ENCODE data around the gene LMO7.
"Not testable (repeated sequence)": the region's sequence is repeated elsewhere in the genome, so short reads cannot be mapped to it uniquely, and the experiment has no call there.

Gene LMO7

DNA sequence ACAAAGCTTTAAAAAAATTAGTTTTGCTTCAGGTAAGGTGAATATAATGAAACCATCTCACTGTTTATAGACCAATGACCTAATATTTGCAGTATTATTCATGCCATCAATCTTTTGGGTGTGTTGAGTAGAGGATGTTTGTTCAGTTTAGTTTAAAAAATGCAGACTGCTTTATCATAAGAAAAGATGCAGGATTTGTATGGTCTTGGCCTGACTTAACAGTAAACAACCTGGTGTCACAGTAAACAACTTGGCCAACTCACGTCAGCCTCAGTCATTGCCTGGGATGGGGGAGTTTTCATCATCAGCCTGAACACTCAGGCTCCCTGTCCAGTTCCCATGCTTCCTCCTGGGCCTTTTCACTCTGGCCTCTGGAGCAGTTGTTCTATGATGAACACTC is 55.1 kb downstream of the LMO7 start:
- WGBS (ENCODE audit: extremely low coverage, insufficient coverage, low lambda C conversion rate), result no CpG with 5 or more reads among the region's 1 CpG
- Histone ChIP-seq H3K4ac (ENCODE audit: low read depth, low read length) (no peak overlapping the region), H3K23ac (ENCODE audit: low read length) (no peak overlapping the region), H3K27ac (ENCODE audit: low read depth, low read length) (no peak overlapping the region), H3K4me1 (ENCODE audit: control insufficient read depth, low read depth, low read length) (peaks cover 8% of the 10 kb centered on the region), H4K5ac (ENCODE audit: low read length) (no peak overlapping the region), H3K4me2 (ENCODE audit: low read length) (no peak overlapping the region), H2BK5ac (ENCODE audit: low read length) (no peak overlapping the region), H3K79me1 (ENCODE audit: low read length) (no peaks in the 10 kb centered on the region), H2AK5ac (ENCODE audit: low read length) (no peak overlapping the region), H3K79me2 (ENCODE audit: control insufficient read depth, insufficient read depth, low read length) (no peaks in the 10 kb centered on the region), H2BK120ac (ENCODE audit: low read depth, low read length) (no peak overlapping the region), H4K8ac (ENCODE audit: low read depth, low read length) (no peak overlapping the region), H3K36me3 (ENCODE audit: control insufficient read depth, insufficient read depth, low read length) (no peaks in the 10 kb centered on the region), H3K4me3 (ENCODE audit: low read length) (no peak overlapping the region), H3K9ac (ENCODE audit: low read length) (no peak overlapping the region), H2BK15ac (replicated peaks; ENCODE audit: low read depth) (no peak overlapping the region), H3K18ac (ENCODE audit: low read length) (no peak overlapping the region), H3K27me3 (ENCODE audit: insufficient read depth, low read length, poor library complexity) (no peaks in the 10 kb centered on the region), H3K56ac (ENCODE audit: low read length) (no peak overlapping the region)
- no peak for DNase-seq

DNA sequence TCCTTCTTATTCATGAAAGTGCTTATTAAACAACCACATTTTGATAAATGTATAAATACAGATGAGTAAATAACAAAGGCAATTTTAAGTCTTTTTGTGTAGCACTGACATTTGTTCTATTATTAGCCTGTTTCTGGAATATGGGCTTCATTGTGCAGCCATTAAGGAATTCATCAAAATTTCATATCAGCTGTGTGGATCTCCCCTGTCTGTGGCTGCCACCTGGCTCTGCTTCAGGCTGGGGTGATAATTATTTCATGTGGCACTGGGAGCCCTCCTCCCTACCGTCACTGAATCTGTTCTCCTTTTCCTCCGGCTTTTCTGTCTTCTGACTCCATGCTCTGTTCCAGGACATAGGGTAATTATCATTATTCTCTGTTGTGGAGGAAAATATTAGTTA is 57.1 kb downstream of the LMO7 start:
- H4K8ac ChIP-seq (ENCODE audit: low read depth, low read length), result no peak overlapping the region
- no peaks in the 10 kb centered on the region for H3K27me3 ChIP-seq (ENCODE audit: insufficient read depth, low read length, poor library complexity)
- no peaks in the 10 kb centered on the region for H3K79me2 ChIP-seq (ENCODE audit: control insufficient read depth, insufficient read depth, low read length)
- H2AK5ac ChIP-seq (ENCODE audit: low read length), result no peak overlapping the region
- H3K4me2 ChIP-seq (ENCODE audit: low read length), result no peak overlapping the region
- no peak overlapping the region for H2BK5ac ChIP-seq (ENCODE audit: low read length)
- no peaks in the 10 kb centered on the region for H3K36me3 ChIP-seq (ENCODE audit: control insufficient read depth, insufficient read depth, low read length)
- H2BK120ac ChIP-seq (ENCODE audit: low read depth, low read length), result no peak overlapping the region
- WGBS (ENCODE audit: extremely low coverage, insufficient coverage, low lambda C conversion rate), result no CpG with 5 or more reads among the region's 2 CpGs
- H3K4ac ChIP-seq (ENCODE audit: low read depth, low read length), result no peak overlapping the region
- H3K23ac ChIP-seq (ENCODE audit: low read length), result no peak overlapping the region
- H3K79me1 ChIP-seq (ENCODE audit: low read length), result no peaks in the 10 kb centered on the region
- H3K27ac ChIP-seq (ENCODE audit: low read depth, low read length), result no peak overlapping the region
- H3K18ac ChIP-seq (ENCODE audit: low read length), result no peak overlapping the region
- H3K4me1 ChIP-seq (ENCODE audit: control insufficient read depth, low read depth, low read length), result peaks cover 8% of the 10 kb centered on the region
- no peak overlapping the region for H4K5ac ChIP-seq (ENCODE audit: low read length)
- no peak overlapping the region for H3K56ac ChIP-seq (ENCODE audit: low read length)
- H3K4me3 ChIP-seq (ENCODE audit: low read length), result no peak overlapping the region
- H2BK15ac ChIP-seq (replicated peaks; ENCODE audit: low read depth), result no peak overlapping the region
- H3K9ac ChIP-seq (ENCODE audit: low read length), result no peak overlapping the region
- no peak for DNase-seq

DNA sequence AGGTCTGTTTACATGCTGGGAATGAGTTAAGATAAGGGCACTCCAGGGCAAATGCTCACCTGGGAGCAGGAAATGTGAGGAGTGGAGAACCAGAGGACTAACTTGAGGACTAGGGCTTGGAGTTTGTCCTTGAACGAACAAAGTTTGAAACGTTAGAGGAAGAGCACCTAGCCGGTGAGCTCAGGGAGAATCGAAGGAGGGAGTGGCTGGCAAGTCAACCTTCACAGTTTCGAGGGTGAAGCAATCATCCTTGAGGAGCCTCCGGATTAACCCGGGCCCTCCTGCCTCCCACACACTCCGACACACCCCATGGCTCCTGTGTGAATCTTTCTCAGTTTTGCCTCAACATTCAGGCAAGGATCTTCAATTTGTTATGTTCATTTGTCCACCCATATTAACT is 58.6 kb downstream of the LMO7 start:
- Histone ChIP-seq H3K9ac (ENCODE audit: low read length) (no peak overlapping the region), H3K27me3 (ENCODE audit: insufficient read depth, low read length, poor library complexity) (no peaks in the 10 kb centered on the region), H3K56ac (ENCODE audit: low read length) (no peak overlapping the region), H4K5ac (ENCODE audit: low read length) (no peak overlapping the region), H2BK5ac (ENCODE audit: low read length) (no peak overlapping the region), H3K4ac (ENCODE audit: low read depth, low read length) (no peak overlapping the region), H3K27ac (ENCODE audit: low read depth, low read length) (no peak overlapping the region), H3K4me1 (ENCODE audit: control insufficient read depth, low read depth, low read length) (peaks cover 8% of the 10 kb centered on the region), H3K79me2 (ENCODE audit: control insufficient read depth, insufficient read depth, low read length) (no peaks in the 10 kb centered on the region), H3K23ac (ENCODE audit: low read length) (no peak overlapping the region), H2BK120ac (ENCODE audit: low read depth, low read length) (no peak overlapping the region), H3K79me1 (ENCODE audit: low read length) (no peaks in the 10 kb centered on the region), H3K4me2 (ENCODE audit: low read length) (no peak overlapping the region), H3K4me3 (ENCODE audit: low read length) (no peak overlapping the region), H3K36me3 (ENCODE audit: control insufficient read depth, insufficient read depth, low read length) (no peaks in the 10 kb centered on the region), H2BK15ac (replicated peaks; ENCODE audit: low read depth) (no peak overlapping the region), H2AK5ac (ENCODE audit: low read length) (no peak overlapping the region), H3K18ac (ENCODE audit: low read length) (no peak overlapping the region), H4K8ac (ENCODE audit: low read depth, low read length) (no peak overlapping the region)
- peak; percentile 66 for DNase-seq
- WGBS (ENCODE audit: extremely low coverage, insufficient coverage, low lambda C conversion rate), result no CpG with 5 or more reads among the region's 8 CpGs

DNA sequence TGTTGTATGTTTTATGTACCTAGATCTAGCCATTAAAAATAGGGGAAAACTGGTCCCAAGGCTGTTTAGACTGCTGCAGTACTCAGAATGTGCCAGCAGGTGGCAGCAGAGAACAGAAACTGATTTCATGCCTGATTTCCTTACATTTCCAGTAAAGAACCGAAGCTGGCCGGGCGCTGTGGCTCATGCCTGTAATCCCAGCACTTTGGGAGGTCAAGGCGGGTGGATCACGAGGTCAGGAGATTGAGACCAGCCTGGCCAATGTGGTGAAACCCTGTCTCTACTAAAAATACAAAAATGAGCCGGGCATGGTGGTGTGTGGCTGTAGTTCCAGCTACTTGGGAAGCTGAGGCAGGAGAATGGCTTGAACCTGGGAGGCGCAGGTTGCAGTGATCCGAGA is 59.8 kb downstream of the LMO7 start:
- H3K27me3 ChIP-seq (ENCODE audit: insufficient read depth, low read length, poor library complexity), result not testable (repeated sequence)
- no CpG with 5 or more reads among the region's 8 CpGs for WGBS (ENCODE audit: extremely low coverage, insufficient coverage, low lambda C conversion rate)

DNA sequence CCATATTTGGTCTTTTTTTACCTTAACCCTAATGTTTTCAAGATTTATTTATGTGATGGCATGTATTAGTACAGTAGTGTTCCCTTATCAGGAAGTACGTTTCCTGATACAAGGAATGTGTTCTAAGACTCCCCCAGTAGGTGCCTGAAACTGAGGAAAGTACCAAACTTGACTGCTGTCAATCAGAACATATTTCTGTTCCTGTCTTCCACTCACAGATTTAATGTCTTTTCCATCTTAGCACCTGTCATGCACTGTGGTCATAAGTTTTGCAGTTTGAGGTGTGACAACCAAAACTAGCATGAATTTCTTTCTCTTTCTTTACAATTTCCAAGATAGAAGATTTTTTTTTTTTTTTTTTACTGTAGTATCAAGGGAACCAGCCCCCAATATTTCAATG is 62.9 kb downstream of the LMO7 start:
- Histone ChIP-seq H2BK120ac (ENCODE audit: low read depth, low read length) (no peak overlapping the region), H2BK15ac (replicated peaks; ENCODE audit: low read depth) (no peak overlapping the region), H3K4me3 (ENCODE audit: low read length) (no peak overlapping the region), H3K79me1 (ENCODE audit: low read length) (no peaks in the 10 kb centered on the region), H3K27me3 (ENCODE audit: insufficient read depth, low read length, poor library complexity) (no peaks in the 10 kb centered on the region), H3K36me3 (ENCODE audit: control insufficient read depth, insufficient read depth, low read length) (no peaks in the 10 kb centered on the region), H2AK5ac (ENCODE audit: low read length) (no peak overlapping the region), H3K4ac (ENCODE audit: low read depth, low read length) (no peak overlapping the region), H4K5ac (ENCODE audit: low read length) (no peak overlapping the region), H3K23ac (ENCODE audit: low read length) (no peak overlapping the region), H3K9ac (ENCODE audit: low read length) (no peak overlapping the region), H3K56ac (ENCODE audit: low read length) (no peak overlapping the region), H4K8ac (ENCODE audit: low read depth, low read length) (no peak overlapping the region), H3K4me2 (ENCODE audit: low read length) (no peak overlapping the region), H3K18ac (ENCODE audit: low read length) (no peak overlapping the region), H2BK5ac (ENCODE audit: low read length) (no peak overlapping the region), H3K27ac (ENCODE audit: low read depth, low read length) (no peak overlapping the region), H3K79me2 (ENCODE audit: control insufficient read depth, insufficient read depth, low read length) (no peaks in the 10 kb centered on the region), H3K4me1 (ENCODE audit: control insufficient read depth, low read depth, low read length) (peaks cover 4% of the 10 kb centered on the region)
- WGBS (ENCODE audit: extremely low coverage, insufficient coverage, low lambda C conversion rate), result no CpG with 5 or more reads among the region's 1 CpG
- DNase-seq, result no peak

More for the DNA sequence above, 59.8 kb downstream of the LMO7 start:
- H2BK120ac ChIP-seq (ENCODE audit: low read depth, low read length); H3K23ac ChIP-seq (ENCODE audit: low read length); H3K56ac ChIP-seq (ENCODE audit: low read length); H3K9ac ChIP-seq (ENCODE audit: low read length); H3K18ac ChIP-seq (ENCODE audit: low read length); H2BK5ac ChIP-seq (ENCODE audit: low read length); H3K79me1 ChIP-seq (ENCODE audit: low read length); H3K36me3 ChIP-seq (ENCODE audit: control insufficient read depth, insufficient read depth, low read length); H3K4ac ChIP-seq (ENCODE audit: low read depth, low read length); H3K27ac ChIP-seq (ENCODE audit: low read depth, low read length); H2BK15ac ChIP-seq (replicated peaks; ENCODE audit: low read depth); H3K4me1 ChIP-seq (ENCODE audit: control insufficient read depth, low read depth, low read length); H4K5ac ChIP-seq (ENCODE audit: low read length); H3K4me3 ChIP-seq (ENCODE audit: low read length); H4K8ac ChIP-seq (ENCODE audit: low read depth, low read length); H2AK5ac ChIP-seq (ENCODE audit: low read length); H3K4me2 ChIP-seq (ENCODE audit: low read length); H3K79me2 ChIP-seq (ENCODE audit: control insufficient read depth, insufficient read depth, low read length): not testable (repeated sequence)
- peak; percentile 71 for DNase-seq

DNA sequence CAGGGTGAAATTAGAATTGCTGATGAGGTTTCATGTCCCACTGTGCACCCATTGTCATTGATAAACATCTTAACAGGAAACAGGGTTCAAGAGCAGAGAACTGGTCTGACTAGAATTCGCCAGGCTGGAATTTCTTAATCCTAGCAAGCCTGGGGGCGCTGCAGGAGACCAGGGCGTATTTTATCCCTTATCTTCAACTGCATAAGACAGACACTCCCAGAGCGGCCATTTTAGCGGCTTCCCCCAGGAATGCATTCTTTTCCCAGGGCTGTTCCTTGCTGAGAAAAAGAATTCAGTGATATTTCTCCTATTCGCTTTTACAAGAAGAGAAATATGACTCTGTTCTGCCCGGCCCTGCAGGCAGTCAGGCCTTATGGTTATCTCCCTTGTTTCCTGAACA is 63.6 kb downstream of the LMO7 start:
- not testable (repeated sequence) for H3K4ac ChIP-seq (ENCODE audit: low read depth, low read length); H2BK5ac ChIP-seq (ENCODE audit: low read length); H3K4me3 ChIP-seq (ENCODE audit: low read length); H3K56ac ChIP-seq (ENCODE audit: low read length); H3K36me3 ChIP-seq (ENCODE audit: control insufficient read depth, insufficient read depth, low read length); H3K79me2 ChIP-seq (ENCODE audit: control insufficient read depth, insufficient read depth, low read length); H4K5ac ChIP-seq (ENCODE audit: low read length); H3K79me1 ChIP-seq (ENCODE audit: low read length); H3K4me2 ChIP-seq (ENCODE audit: low read length); H3K4me1 ChIP-seq (ENCODE audit: control insufficient read depth, low read depth, low read length); H3K23ac ChIP-seq (ENCODE audit: low read length); H2BK120ac ChIP-seq (ENCODE audit: low read depth, low read length); H3K27ac ChIP-seq (ENCODE audit: low read depth, low read length); H3K9ac ChIP-seq (ENCODE audit: low read length); H2AK5ac ChIP-seq (ENCODE audit: low read length); H4K8ac ChIP-seq (ENCODE audit: low read depth, low read length); H3K18ac ChIP-seq (ENCODE audit: low read length); H2BK15ac ChIP-seq (replicated peaks; ENCODE audit: low read depth); H3K27me3 ChIP-seq (ENCODE audit: insufficient read depth, low read length, poor library complexity)
- WGBS (ENCODE audit: extremely low coverage, insufficient coverage, low lambda C conversion rate), result no CpG with 5 or more reads among the region's 7 CpGs
- peak; percentile 26 for DNase-seq
